HCT116 (cell line): ENCODE results near the gene FIBCD1. TPM values are rescaled to one million over a fixed set of nuclear protein-coding genes. Genes with fewer than 3 reads are reported as not detected.

Experiments used
- ATAC-seq: fragments of 200-7000 bp; cut with Tn5 transposase; 2 replicates; pipeline ENCODE4 v1.9.1; 2020; ENCODE audit warnings: mild to moderate bottlenecking, moderate library complexity
- BruUV-seq: library from RNA; stranded (reverse); fragments of 400-500 nt; replicated peaks from 2 replicates; lab custom pipeline; 2021; lab: Mats Ljungman, UMichigan
- CTCF ChIA-PET: fragments of 300-600 bp; sonication (Branson Sonifier 250); formaldehyde crosslinking; loops from one replicate; lab custom pipeline; 2021; ENCODE audit warnings: antibody characterized with exemption; lab: Charles Lee
- POLR2A ChIA-PET: fragments of 300-600, 350-600 bp; sonication (Branson Sonifier 250); formaldehyde crosslinking; loops from one replicate; lab custom pipeline; 2021; ENCODE audit warnings: antibody characterized with exemption; lab: Charles Lee
- RAD21 ChIA-PET, 2 experiments: fragments of 300-600 bp; sonication (Branson Sonifier 250); formaldehyde crosslinking; loops; one replicate each; lab custom pipeline; 2023; ENCODE audit warnings: low total read pairs in 2 of 2; ENCODE audit not compliant: uncharacterized antibody in 2 of 2, unreplicated experiment in 2 of 2, low non-redundant PET in 1 of 2; lab: Charles Lee
- DNase-seq: peaks from one replicate; pipeline ENCODE4 v3.0.0-alpha.2; 2010; ENCODE audit warnings: low read depth, low spot score
- H2AFZ ChIP-seq: fragments of 200-600 bp; shearing (Covaris generic), sonication (generic); 2 replicates; pipeline ENCODE4 v1.6.1; 2017; ENCODE audit warnings: low read depth, mixed run types, mixed read lengths, antibody characterized with exemption, low read length; ENCODE audit not compliant: poor library complexity, severe bottlenecking
- H3K27ac ChIP-seq: 2 replicates; pipeline ENCODE4 v1.5.1; 2012; ENCODE audit warnings: low read depth, low read length
- H3K27me3 ChIP-seq: fragments of 200-600 bp; sonication (generic); 2 replicates; pipeline ENCODE4 v1.6.1; 2016; ENCODE audit warnings: mixed run types, low read length, mixed read lengths; ENCODE audit not compliant: insufficient read depth
- H3K36me3 ChIP-seq, 2 experiments: fragments of 200-500 bp in 1 of 2; fragments of 200-600 bp in 1 of 2; sonication (Bioruptor generic) in 1 of 2; sonication (generic) in 1 of 2; 2 replicates each; pipeline versions ENCODE4 v1.5.1 to v1.6.1; 2014 to 2016; ENCODE audit warnings: low read length in 2 of 2, inconsistent platforms in 1 of 2, mixed read lengths in 1 of 2, mixed run types in 1 of 2; ENCODE audit not compliant: insufficient read depth in 2 of 2, control insufficient read depth in 1 of 2
- H3K4me1 ChIP-seq, 2 experiments: fragments of 200-600 bp in 1 of 2; sonication (generic) in 1 of 2; 2 replicates each; pipeline versions ENCODE4 v1.5.1 to v1.6.1; 2012 to 2017; ENCODE audit warnings: low read length in 2 of 2, inconsistent platforms in 1 of 2, mild to moderate bottlenecking in 1 of 2, mixed read lengths in 1 of 2, mixed run types in 1 of 2, moderate library complexity in 1 of 2; ENCODE audit not compliant: insufficient read depth in 2 of 2, control insufficient read depth in 1 of 2
- H3K4me2 ChIP-seq: fragments of 200-600 bp; sonication (generic); 2 replicates; pipeline ENCODE4 v1.6.1; 2017; ENCODE audit warnings: mixed run types, low read length, mixed read lengths
- H3K4me3 ChIP-seq, 2 experiments: fragments of 200-600 bp in 1 of 2; sonication (generic) in 1 of 2; replicated peaks in 1 of 2; 2 replicates each; pipeline ENCODE4 v1.5.1; 2011 to 2016; ENCODE audit warnings: low read length in 2 of 2, control low read depth in 1 of 2, low read depth in 1 of 2, mild to moderate bottlenecking in 1 of 2, mixed read lengths in 1 of 2, mixed run types in 1 of 2
- H3K79me2 ChIP-seq: fragments of 200-600 bp; sonication (generic); 2 replicates; pipeline ENCODE4 v1.6.1; 2017; ENCODE audit warnings: mild to moderate bottlenecking, mixed run types, low read length, moderate library complexity, mixed read lengths; ENCODE audit not compliant: insufficient read depth
- H3K9ac ChIP-seq: fragments of 200-600 bp; sonication (generic); 2 replicates; pipeline ENCODE4 v1.6.1; 2016; ENCODE audit warnings: low read length, mixed read lengths
- H3K9me2 ChIP-seq: fragments of 200-600 bp; sonication (generic), shearing (Covaris generic); 2 replicates; pipeline ENCODE4 v1.6.1; 2017; ENCODE audit warnings: mixed run types, mild to moderate bottlenecking, moderate library complexity; ENCODE audit not compliant: insufficient read depth
- H3K9me3 ChIP-seq, 2 experiments: fragments of 200-500 bp in 1 of 2; fragments of 200-600 bp in 1 of 2; sonication (Bioruptor generic) in 1 of 2; sonication (generic) in 1 of 2; 2 replicates each; pipeline ENCODE4 v1.6.1; 2014 to 2017; ENCODE audit warnings: low read length in 2 of 2, mixed read lengths in 2 of 2, inconsistent platforms in 1 of 2, low read depth in 1 of 2, mild to moderate bottlenecking in 1 of 2, mixed run types in 1 of 2, moderate library complexity in 1 of 2; ENCODE audit not compliant: control insufficient read depth in 1 of 2, insufficient read depth in 1 of 2
- H4K20me1 ChIP-seq: fragments of 200-600 bp; sonication (generic), shearing (Covaris generic); 2 replicates; pipeline ENCODE4 v1.6.1; 2017; ENCODE audit warnings: mixed run types, mild to moderate bottlenecking, moderate library complexity; ENCODE audit not compliant: insufficient read depth
- CBX3 ChIP-seq: IDR thresholded peaks from 2 replicates; pipeline ENCODE4 v1.6.1; 2012; ENCODE audit warnings: low read depth
- ELF1 ChIP-seq: IDR thresholded peaks from 2 replicates; pipeline ENCODE4 v1.6.1; 2012; ENCODE audit warnings: low read depth, borderline replicate concordance
- EZH2phosphoT487 ChIP-seq: fragments of 200-600 bp; IDR thresholded peaks from 2 replicates; pipeline ENCODE4 v1.6.1; 2018; ENCODE audit warnings: antibody characterized with exemption, borderline replicate concordance
- FOSL1 ChIP-seq: IDR thresholded peaks from 2 replicates; pipeline ENCODE4 v1.6.1; 2012; ENCODE audit warnings: low read depth
- POLR2A ChIP-seq: IDR thresholded peaks from 2 replicates; pipeline ENCODE4 v1.7.0; 2011; ENCODE audit warnings: borderline replicate concordance; ENCODE audit not compliant: insufficient read depth, insufficient read length; ENCODE audit errors: extremely low read depth
- RAD21 ChIP-seq: IDR thresholded peaks from 2 replicates; pipeline ENCODE4 v1.6.1; 2012; ENCODE audit warnings: low read depth, mild to moderate bottlenecking
- SRF ChIP-seq: IDR thresholded peaks from 2 replicates; pipeline ENCODE4 v1.6.1; 2012; ENCODE audit warnings: low read depth
- YY1 ChIP-seq: IDR thresholded peaks from 2 replicates; pipeline ENCODE4 v1.6.1; 2011; ENCODE audit warnings: low read length, low read depth, moderate library complexity, mild to moderate bottlenecking; ENCODE audit not compliant: insufficient replicate concordance; ENCODE audit errors: extremely low read depth
- ZFX ChIP-seq: fragments of 450-650 bp; IDR thresholded peaks from 2 replicates; pipeline ENCODE4 v1.6.1; 2017
- intact Hi-C: fragments of 100-400 bp; cut with micrococcal nuclease; formaldehyde crosslinking; loops from 2 replicates; pipeline ENCODE4 v1.10.0; 2022
- total RNA-seq: library from RNA; stranded (reverse); gene quantifications from one replicate; pipeline ENCODE4 v1.2.1, GENCODE V29; 2021; ENCODE audit not compliant: unreplicated experiment

FIBCD1 gene
- total RNA-seq, 1 experiment from 2014 or later: 26.1 TPM

- TF ChIP-seq FOSL1 (no peak), CBX3 (0 out of 2 replicates have a peak, but pooled peaks have one; percentile 20)
- Histone ChIP-seq H3K27me3 (no peaks in the 10 kb centered on the region), H3K9ac (no peak overlapping the region), H3K79me2 (no peaks in the 10 kb centered on the region), H2AFZ (no peak overlapping the region), H3K4me1 (peaks cover 7 to 22% of the 10 kb centered on the region in 2 experiments), H3K36me3 (no peaks in the 10 kb centered on the region), H3K4me2 (peak overlapping the region; percentile 30), H4K20me1 (no peaks in the 10 kb centered on the region), H3K27ac (no peak overlapping the region), H3K4me3 (no peak overlapping the region), H3K9me3 (peaks cover 5% of the 10 kb centered on the region in 2 experiments; a peak in 2 of 4 replicates), H3K9me2 (no peaks in the 10 kb centered on the region)
- RAD21 ChIA-PET: no interaction called here
- POLR2A ChIA-PET: interaction anchor here (1.3 kb wide), 1 partner anchor 13 kb away, joined by 3 read pairs; no protein-coding TSS in a partner anchor
- CTCF ChIA-PET: no interaction called here
- intact Hi-C loops: no loop called here
- BruUV-seq: no TSS peak
- ATAC-seq: no peak
- DNase-seq: no peak
Observed at GRCh38 chr9:130949188-130950038, 10.4 kb upstream of the FIBCD1 start.

GRCh38 chr9:130948266-130948665 lies 9.2 kb upstream of the FIBCD1 start:
- no TSS peak for BruUV-seq
- ATAC-seq: no peak
- no peak overlapping the region for H3K4me3 ChIP-seq
- H4K20me1 ChIP-seq: no peaks in the 10 kb centered on the region
- H3K27ac ChIP-seq: no peak overlapping the region
- ChIA-PET POLR2A (no interaction called here), CTCF (no interaction called here), RAD21 (no interaction called here)
- H3K4me1 ChIP-seq: peaks cover 7 to 22% of the 10 kb centered on the region in 2 experiments
- H3K9ac ChIP-seq: no peak overlapping the region
- no peaks in the 10 kb centered on the region for H3K36me3 ChIP-seq
- no peak for TF ChIP-seq YY1
- TF ChIP-seq POLR2A: no peak
- TF ChIP-seq RAD21: no peak
- no peak for TF ChIP-seq SRF
- no peak for TF ChIP-seq ELF1
- no peak for TF ChIP-seq ZFX
- no peak for TF ChIP-seq EZH2phosphoT487
- H3K9me2 ChIP-seq: no peaks in the 10 kb centered on the region
- intact Hi-C loops: no loop called here
- no peak overlapping the region for H2AFZ ChIP-seq
- no peaks in the 10 kb centered on the region for H3K27me3 ChIP-seq
- DNase-seq: no peak
- no peak overlapping the region for H3K4me2 ChIP-seq
- peaks cover 5% of the 10 kb centered on the region in 2 experiments; a peak in 2 of 4 replicates for H3K9me3 ChIP-seq
- no peaks in the 10 kb centered on the region for H3K79me2 ChIP-seq
